Mucosa of rectum (tissue), 2 donors: ENCODE results near the gene PDE6B.

Experiments
- H3K27ac ChIP-seq, 2 donors: one replicate each; pipeline ENCODE4 v1.7.0; 2013; ENCODE audit warnings: inconsistent platforms in 2 of 2, low read depth in 2 of 2, low read length in 2 of 2
- H3K27me3 ChIP-seq, 2 donors: one replicate each; pipeline ENCODE4 v1.7.0; 2013; ENCODE audit warnings: low read length in 2 of 2; ENCODE audit not compliant: control insufficient read depth in 2 of 2, insufficient read depth in 2 of 2
- H3K36me3 ChIP-seq, 2 donors: one replicate each; pipeline ENCODE4 v1.7.0; 2013; ENCODE audit warnings: low read length in 2 of 2; ENCODE audit not compliant: control insufficient read depth in 2 of 2, insufficient read depth in 2 of 2
- H3K4me1 ChIP-seq, 2 donors: one replicate each; pipeline ENCODE4 v1.7.0; 2013; ENCODE audit warnings: low read length in 2 of 2, mild to moderate bottlenecking in 1 of 2; ENCODE audit not compliant: control insufficient read depth in 2 of 2, insufficient read depth in 2 of 2
- H3K4me3 ChIP-seq, 2 donors: one replicate each; pipeline ENCODE4 v1.7.0; 2013; ENCODE audit warnings: low read length in 2 of 2
- H3K9ac ChIP-seq, 2 donors: one replicate each; pipeline ENCODE4 v1.7.0; 2013; ENCODE audit warnings: low read length in 2 of 2, low read depth in 1 of 2, mild to moderate bottlenecking in 1 of 2
- H3K9me3 ChIP-seq, 2 donors: one replicate each; pipeline ENCODE4 v1.7.0; 2013; ENCODE audit warnings: low read length in 2 of 2; ENCODE audit not compliant: control insufficient read depth in 2 of 2
- donor health status: healthy.
- donor health status: Normal muscosa, but diverticular disease.

Gene PDE6B

DNA sequence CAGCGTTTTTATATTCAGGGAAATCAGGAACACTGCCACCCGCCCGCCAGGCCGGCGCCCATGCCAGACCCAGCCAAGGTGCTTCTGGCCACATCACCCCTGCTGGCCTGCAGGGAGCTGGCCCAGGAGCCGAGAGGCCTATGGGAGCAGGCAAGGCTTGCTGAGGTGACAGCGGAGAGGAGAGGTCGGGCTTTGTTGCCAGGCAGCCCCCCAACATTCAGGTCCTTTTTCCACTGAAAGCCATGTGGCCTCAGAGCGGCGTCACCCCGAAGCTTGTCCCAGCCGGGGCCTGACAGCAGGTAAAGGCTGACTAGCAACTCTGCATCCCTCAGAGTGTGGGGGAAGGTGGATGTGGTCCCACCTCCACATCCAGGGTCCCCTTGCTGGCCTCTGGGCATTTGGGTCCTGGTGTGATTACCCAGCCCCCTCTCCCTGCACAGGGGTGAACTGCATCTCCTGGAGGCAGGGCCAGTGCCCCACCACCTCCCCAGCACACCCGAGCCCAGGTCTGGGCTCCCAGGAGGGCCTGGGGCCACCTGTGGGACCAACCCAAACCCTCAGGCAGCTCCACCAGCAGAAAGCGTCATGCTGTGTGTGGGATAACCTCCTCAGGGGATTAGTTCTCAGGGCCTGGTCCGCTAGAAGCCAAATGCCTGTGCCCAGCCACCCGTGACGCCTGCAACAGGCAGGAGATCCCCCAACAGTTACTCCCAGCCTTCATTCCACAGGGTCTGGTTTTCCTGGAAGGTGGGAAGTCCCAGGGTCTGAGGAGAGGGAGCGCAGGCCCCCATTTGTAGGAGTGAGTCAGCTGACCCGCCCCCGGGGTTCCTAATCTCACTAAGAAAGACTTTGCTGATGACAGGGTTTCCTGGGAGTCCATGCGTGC lies at the start of gene PDE6B:
Gene PDE6B, plus strand, starts transcription at position 869 of the 886 bp plus-strand sequence. CDS start 54 bp downstream, outside the sequence.
- Histone ChIP-seq H3K27ac (no peak within 1 kb of the TSS), H3K27me3 (no peaks in the 10 kb centered on the region), H3K9me3 (no peaks in the 10 kb centered on the region), H3K36me3 (no peaks in the 10 kb centered on the region), H3K4me1 (no peaks in the 10 kb centered on the region), H3K4me3 (no peak within 1 kb of the TSS), H3K9ac (no peak within 1 kb of the TSS)

DNA sequence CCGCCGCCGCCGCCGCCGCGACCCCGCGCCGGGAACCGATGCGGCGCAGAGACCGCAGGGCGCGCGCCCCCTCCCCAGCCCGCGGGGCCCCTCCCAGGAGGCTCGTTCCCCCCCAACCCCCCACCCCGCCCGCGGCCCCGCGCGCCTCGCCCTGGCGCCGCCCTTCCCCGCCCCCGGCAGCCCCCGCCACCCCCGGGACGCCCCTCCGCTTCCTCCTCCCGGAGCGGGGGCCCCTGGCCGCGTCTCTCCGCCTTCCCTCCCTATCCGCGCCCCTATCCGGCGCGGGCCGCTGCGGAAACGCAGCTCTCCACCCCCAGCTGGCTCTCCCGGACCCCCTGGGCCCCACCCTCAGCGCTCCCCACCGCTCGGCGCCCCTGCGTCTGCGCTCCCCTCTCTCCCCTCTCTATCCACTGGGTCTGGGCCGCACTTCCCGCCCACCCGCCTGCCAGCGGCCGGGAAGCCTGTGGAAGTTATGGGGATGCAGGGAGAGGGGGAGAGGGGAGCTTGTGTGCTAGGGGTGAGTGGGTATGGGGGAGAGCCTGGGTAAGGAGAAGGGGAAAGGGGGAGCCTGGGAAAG lies 49.0 kb upstream of the PDE6B start, which contains the start of gene TMEM271:
Gene TMEM271, minus strand, starts transcription at position 51 of the 577 bp plus-strand sequence. CDS start 233 bp downstream, outside the sequence.
- Histone ChIP-seq H3K36me3 (no peaks in the 10 kb centered on the region), H3K9ac (no peak within 1 kb of the TSS), H3K4me3 (no peak within 1 kb of the TSS), H3K4me1 (no peaks in the 10 kb centered on the region), H3K27ac (no peak within 1 kb of the TSS), H3K27me3 (peaks cover 31 to 42% of the 10 kb centered on the region in 2 donors), H3K9me3 (no peaks in the 10 kb centered on the region)

DNA sequence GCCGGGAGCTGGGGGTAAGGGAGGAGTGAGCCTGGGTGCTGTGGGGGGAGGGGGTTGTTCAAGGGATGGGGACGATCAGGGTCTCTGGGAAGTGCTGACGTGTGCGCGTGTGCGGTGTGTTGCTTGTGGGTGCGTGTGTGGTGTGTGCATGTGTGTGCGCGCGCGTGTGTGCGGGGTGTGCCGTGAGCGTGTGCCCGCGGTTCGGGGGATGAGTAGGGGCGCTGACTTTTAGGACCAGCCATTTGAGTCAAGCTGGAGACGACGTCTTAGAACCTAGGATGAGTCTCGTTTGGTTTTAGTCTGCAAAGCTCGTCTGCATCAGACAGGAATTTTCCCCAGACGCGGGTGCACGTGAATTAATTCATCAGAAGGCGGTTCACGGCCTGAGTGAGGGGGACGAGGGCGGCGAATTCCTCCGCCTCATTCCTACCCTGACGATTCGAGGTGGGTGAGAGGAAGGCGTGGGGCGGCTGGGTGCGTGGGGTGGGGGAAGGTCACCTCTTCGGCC lies 48.3 kb upstream of the PDE6B start:
- H3K4me1 ChIP-seq, result no peaks in the 10 kb centered on the region
- no peak overlapping the region for H3K4me3 ChIP-seq
- H3K9me3 ChIP-seq, result no peaks in the 10 kb centered on the region
- peaks cover 33 to 40% of the 10 kb centered on the region in 2 donors for H3K27me3 ChIP-seq
- no peak overlapping the region for H3K27ac ChIP-seq
- H3K36me3 ChIP-seq, result no peaks in the 10 kb centered on the region
- no peak overlapping the region for H3K9ac ChIP-seq

DNA sequence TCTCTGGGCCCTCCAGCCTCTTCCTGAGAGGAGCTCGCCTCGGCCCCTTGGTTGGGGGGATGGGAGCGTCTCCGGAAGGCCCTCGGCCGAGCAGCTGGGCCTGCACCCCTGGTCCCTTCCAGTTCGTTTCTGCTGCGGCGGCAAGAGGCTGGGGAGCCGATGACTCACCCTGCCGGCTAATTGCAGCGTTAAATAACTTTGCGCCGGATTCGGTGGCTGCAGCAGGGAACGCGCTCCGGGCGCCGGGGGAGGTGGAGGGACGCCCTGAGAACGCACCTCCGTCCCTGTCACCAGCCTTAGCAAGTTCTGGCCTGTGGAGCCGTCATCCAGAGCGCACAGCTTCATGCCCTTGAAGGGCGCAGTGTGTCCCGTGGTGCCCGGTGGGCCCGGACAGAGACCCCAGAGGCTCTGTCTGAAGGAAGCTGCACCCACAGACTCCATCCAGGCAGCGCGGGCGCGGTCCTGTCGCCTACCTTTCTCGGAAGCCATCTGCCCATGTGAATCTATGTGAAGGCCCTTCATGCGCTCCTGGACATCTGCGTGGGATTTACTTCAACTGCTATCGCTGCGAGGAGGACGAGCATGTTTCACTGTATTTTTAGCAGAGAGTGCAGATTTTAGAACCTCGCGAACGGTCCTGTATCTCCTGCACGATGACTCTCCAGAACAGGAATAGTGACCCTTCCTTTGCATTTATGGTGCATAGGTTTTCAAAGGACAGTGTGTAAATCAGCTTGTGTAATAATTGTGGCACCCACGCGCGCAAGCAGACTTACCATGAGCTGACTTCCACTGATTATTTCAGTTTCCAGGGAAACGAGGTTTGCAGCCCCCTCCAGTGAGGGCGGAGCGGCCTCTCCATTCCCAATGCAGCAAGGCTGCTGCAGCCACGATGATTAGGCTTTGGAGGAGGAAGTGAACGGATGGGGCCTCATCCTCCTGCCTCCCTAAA lies 47.6 kb upstream of the PDE6B start:
- no peak overlapping the region for H3K9ac ChIP-seq
- H3K4me1 ChIP-seq, result no peaks in the 10 kb centered on the region
- H3K27me3 ChIP-seq, result peaks cover 31 to 37% of the 10 kb centered on the region in 2 donors
- H3K4me3 ChIP-seq, result no peak overlapping the region
- H3K9me3 ChIP-seq, result no peaks in the 10 kb centered on the region
- H3K36me3 ChIP-seq, result no peaks in the 10 kb centered on the region
- H3K27ac ChIP-seq, result no peak overlapping the region

DNA sequence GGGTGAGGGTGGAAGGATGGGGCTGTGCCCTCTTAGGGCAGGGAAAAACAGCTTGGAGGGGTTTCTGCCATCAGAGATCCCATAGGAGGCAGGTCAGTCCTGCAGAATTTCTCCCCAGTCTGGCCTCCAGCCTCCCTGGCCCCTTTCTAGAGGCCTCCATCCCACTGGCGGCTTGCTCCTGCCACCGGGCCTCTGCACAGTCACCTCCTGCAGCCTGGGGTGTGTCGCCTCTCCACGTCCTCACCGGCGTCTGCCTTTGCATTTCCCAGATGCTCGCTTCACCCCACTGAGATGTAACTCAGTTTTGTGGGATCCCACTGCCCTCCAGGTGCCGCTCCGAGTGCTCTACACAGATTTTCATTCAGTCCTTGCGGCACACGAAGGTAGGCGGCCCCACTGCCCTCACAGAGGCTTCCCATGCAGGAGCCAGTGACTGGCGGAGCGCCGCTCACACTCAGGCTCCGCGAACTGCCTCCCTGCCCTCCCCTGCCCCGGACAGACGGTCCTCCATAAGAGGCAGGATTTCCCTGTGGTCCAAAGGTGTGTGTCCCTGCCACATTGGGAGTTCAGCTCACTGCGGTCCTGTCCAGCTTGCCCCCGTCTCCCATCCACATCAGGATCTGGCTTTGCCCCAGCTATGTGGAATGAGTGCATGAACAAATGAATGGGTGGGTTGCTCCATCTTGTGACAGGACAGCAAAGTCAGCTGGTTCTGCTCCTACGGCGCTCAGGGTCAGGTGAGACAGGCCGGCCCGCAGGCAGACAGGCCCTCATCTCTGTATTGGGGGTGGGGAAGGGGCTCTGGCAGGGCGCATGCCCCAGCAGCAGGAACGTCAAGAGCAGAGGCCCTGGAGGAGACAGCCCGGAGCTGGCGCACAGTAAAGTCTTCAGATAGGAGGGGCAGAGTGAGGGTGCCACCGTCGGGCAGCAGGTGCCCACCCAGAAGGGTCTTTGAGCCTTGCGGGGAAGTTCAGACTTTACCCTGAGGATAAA lies 46.6 kb upstream of the PDE6B start:
- Histone ChIP-seq H3K36me3 (no peaks in the 10 kb centered on the region), H3K4me3 (no peak overlapping the region), H3K27me3 (peaks cover 24 to 34% of the 10 kb centered on the region in 2 donors), H3K9me3 (no peaks in the 10 kb centered on the region), H3K9ac (no peak overlapping the region), H3K4me1 (no peaks in the 10 kb centered on the region), H3K27ac (no peak overlapping the region)

DNA sequence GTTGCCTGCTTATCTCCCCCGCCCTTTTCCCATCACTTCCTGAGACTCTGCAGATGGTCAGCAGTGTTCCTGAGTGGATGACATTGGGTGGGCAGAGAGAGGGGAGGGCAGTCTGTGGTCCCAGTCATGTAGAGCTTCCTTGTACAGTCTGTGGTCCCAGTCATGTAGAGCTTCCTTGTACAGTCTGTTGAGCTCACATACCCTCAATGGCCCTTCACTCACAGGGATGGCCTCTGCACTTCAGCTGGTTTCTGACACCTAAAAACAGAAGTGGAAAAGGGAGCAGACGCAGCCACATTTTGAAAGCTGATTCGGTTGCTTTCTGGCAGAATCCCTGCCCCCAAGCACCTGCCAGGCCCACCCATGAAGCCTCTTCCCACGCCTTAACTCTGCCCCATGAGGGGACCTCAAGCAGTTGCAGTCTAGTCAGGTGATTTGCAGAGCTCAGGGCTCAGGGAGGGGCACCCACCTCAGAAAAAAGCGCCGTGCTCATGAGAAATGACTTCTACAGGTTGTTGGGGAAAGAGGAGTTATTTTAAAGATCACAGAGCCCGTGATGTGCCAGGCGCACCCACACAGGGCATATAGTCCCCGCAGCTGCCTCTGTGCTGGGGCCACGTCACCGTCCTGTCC lies 45.7 kb upstream of the PDE6B start:
- Histone ChIP-seq H3K4me1 (no peaks in the 10 kb centered on the region), H3K4me3 (no peak overlapping the region), H3K9ac (no peak overlapping the region), H3K36me3 (no peaks in the 10 kb centered on the region), H3K9me3 (peaks cover 0 to 3% of the 10 kb centered on the region in 2 donors), H3K27ac (no peak overlapping the region), H3K27me3 (peaks cover 21 to 30% of the 10 kb centered on the region in 2 donors)

DNA sequence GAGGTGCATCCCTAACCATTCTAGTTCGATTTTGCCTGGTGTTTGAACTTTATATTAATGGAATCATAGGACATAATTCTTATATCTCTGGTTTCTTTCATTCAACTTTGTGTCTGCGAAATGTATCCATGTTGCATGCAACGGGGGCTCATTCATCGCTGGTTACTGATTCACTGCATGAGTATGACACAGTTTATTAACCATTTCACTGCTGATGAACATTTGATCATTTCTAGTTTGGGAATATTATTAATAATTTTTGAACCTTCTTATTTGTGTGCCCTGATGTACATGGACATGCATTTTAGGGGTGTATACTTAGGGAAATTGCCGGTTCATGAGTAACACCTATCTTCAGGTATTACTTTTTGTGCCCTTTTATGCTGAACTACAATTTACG lies 44.2 kb upstream of the PDE6B start:
- Histone ChIP-seq H3K9ac (no peak overlapping the region), H3K27me3 (peaks cover 21 to 30% of the 10 kb centered on the region in 2 donors), H3K4me3 (no peak overlapping the region), H3K27ac (no peak overlapping the region), H3K36me3 (no peaks in the 10 kb centered on the region), H3K4me1 (no peaks in the 10 kb centered on the region), H3K9me3 (peaks cover 0 to 3% of the 10 kb centered on the region in 2 donors)

DNA sequence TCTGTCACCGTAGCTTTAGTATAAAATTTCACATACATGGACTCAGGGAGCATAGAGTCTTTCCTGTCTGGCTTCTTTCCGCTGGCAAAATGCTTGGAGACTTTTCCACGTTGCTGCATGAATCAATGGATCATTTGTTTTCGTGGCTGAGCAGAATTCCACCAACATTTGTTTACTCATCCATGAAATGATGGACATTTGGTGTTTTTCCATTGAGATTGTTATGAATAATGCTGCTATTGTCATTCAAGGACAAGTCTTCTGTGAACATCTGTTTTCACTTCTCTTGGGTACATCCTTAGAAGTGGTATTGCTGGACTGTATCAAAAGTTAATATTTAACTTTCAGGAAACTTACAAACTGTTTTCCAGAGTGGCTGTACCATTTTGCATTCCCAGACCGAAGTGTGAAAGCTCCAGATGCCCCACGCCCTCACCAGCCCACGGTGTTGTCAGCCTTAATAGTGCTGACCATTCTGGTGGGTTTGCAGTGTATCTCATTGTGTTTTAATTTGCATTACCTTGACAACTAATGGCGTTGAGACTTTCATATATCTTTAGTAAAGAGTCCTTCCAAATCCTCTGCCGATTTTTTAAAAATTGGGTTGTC lies 43.5 kb upstream of the PDE6B start:
- H3K4me1 ChIP-seq, result no peaks in the 10 kb centered on the region
- H3K9me3 ChIP-seq, result peaks cover 0 to 3% of the 10 kb centered on the region in 2 donors
- H3K4me3 ChIP-seq, result no peak overlapping the region
- peaks cover 21 to 30% of the 10 kb centered on the region in 2 donors for H3K27me3 ChIP-seq
- H3K9ac ChIP-seq, result no peak overlapping the region
- H3K36me3 ChIP-seq, result no peaks in the 10 kb centered on the region
- no peak overlapping the region for H3K27ac ChIP-seq
